K562 (cell line): Measurements from ENCODE around the gene SPRYD3. TPM values are rescaled to one million over a fixed set of nuclear protein-coding genes. Genes with fewer than 3 reads are reported as not detected.

Experiments
- BRF1 ChIP-seq: IDR thresholded peaks from 3 replicates; pipeline ENCODE4 v1.6.1; 2011; ENCODE audit warnings: borderline replicate concordance, mild to moderate bottlenecking; ENCODE audit not compliant: insufficient read length; ENCODE audit errors: extremely low read depth
- E2F6 ChIP-seq, 2 experiments: IDR thresholded peaks; 2 replicates each; pipeline ENCODE4 v1.6.1; 2011; ENCODE audit warnings: borderline replicate concordance in 1 of 2, control low read depth in 1 of 2, low read depth in 1 of 2, low read length in 1 of 2, mild to moderate bottlenecking in 1 of 2, mixed read lengths in 1 of 2, moderate library complexity in 1 of 2; ENCODE audit not compliant: insufficient read depth in 1 of 2, insufficient read length in 1 of 2, poor library complexity in 1 of 2, severe bottlenecking in 1 of 2; ENCODE audit errors: extremely low read depth in 1 of 2
- ELF2 ChIP-seq: fragments of 250-450 bp; sonication (Bioruptor Pico); IDR thresholded peaks from 2 replicates; pipeline ENCODE4 v1.5.0; 2021; ENCODE audit warnings: mild to moderate bottlenecking
- EP400 ChIP-seq: fragments of 450-650 bp; IDR thresholded peaks from 2 replicates; pipeline ENCODE4 v1.6.1; 2017; ENCODE audit warnings: antibody characterized with exemption, mild to moderate bottlenecking, moderate library complexity
- ESRRA ChIP-seq: fragments of 450-650 bp; IDR thresholded peaks from 2 replicates; pipeline ENCODE4 v1.6.1; 2014; ENCODE audit warnings: low read depth, mild to moderate bottlenecking, moderate library complexity, borderline replicate concordance
- ETV1 ChIP-seq: fragments of 450-650 bp; conservative IDR thresholded peaks from 2 replicates; pipeline ENCODE4 v1.6.1; 2016; ENCODE audit warnings: missing genetic modification characterization, control low read depth, low read depth, missing compliant biosample characterization
- FOSL1 ChIP-seq: fragments of 200-800 bp; sonication (Bioruptor generic); conservative IDR thresholded peaks from 2 replicates; pipeline ENCODE4 v1.6.1; 2016; ENCODE audit warnings: missing genetic modification characterization, missing compliant biosample characterization
- GABPA ChIP-seq: fragments of 200-800 bp; sonication (Bioruptor generic); conservative IDR thresholded peaks from 2 replicates; pipeline ENCODE4 v1.6.1; 2016; ENCODE audit warnings: low read depth, missing genetic modification characterization, missing compliant biosample characterization
- GTF2E2 ChIP-seq: fragments of 200-800 bp; sonication (Bioruptor generic); IDR thresholded peaks from 2 replicates; pipeline ENCODE4 v1.6.1; 2016; ENCODE audit warnings: missing genetic modification characterization, missing compliant biosample characterization
- KLF16 ChIP-seq: IDR thresholded peaks from 2 replicates; pipeline ENCODE4 v1.6.1; 2016; ENCODE audit warnings: antibody characterized with exemption
- NRF1 ChIP-seq, 2 experiments: fragments of 450-650 bp; IDR thresholded peaks in 1 of 2; conservative IDR thresholded peaks in 1 of 2; 2 replicates each; pipeline ENCODE4 v1.6.1; 2014; ENCODE audit warnings: mild to moderate bottlenecking in 2 of 2
- NUFIP1 ChIP-seq: fragments of 450-650 bp; IDR thresholded peaks from 2 replicates; pipeline ENCODE4 v1.6.1; 2018; ENCODE audit not compliant: partially characterized antibody
- PPARD ChIP-seq: fragments of 250-450 bp; sonication (Bioruptor Pico); IDR thresholded peaks from 2 replicates; pipeline ENCODE4 v1.8.0; 2022; ENCODE audit warnings: inconsistent platforms, mild to moderate bottlenecking, moderate library complexity
- SIN3A ChIP-seq, 2 experiments: fragments of 150-350 bp in 1 of 2; IDR thresholded peaks; 2 replicates each; pipeline ENCODE4 v1.6.1; 2011 to 2016; ENCODE audit warnings: borderline replicate concordance in 2 of 2, low read depth in 2 of 2, low read length in 2 of 2, mild to moderate bottlenecking in 2 of 2, moderate library complexity in 2 of 2; ENCODE audit not compliant: control insufficient read depth in 1 of 2
- TFE3 ChIP-seq: fragments of 450-650 bp; formaldehyde crosslinking; IDR thresholded peaks from 2 replicates; pipeline ENCODE4 v1.4.0; 2020; ENCODE audit warnings: mild to moderate bottlenecking, mixed read lengths
- YY1 ChIP-seq, 3 experiments: IDR thresholded peaks; 2 replicates each; pipeline ENCODE4 v1.6.1; 2011; ENCODE audit warnings: low read length in 2 of 3, mild to moderate bottlenecking in 2 of 3, moderate library complexity in 2 of 3, borderline replicate concordance in 1 of 3, control low read depth in 1 of 3, low read depth in 1 of 3; ENCODE audit not compliant: insufficient read depth in 3 of 3, insufficient replicate concordance in 2 of 3, control insufficient read depth in 1 of 3, insufficient read length in 1 of 3; ENCODE audit errors: extremely low read depth in 1 of 3
- ZBTB33 ChIP-seq: sonication (generic); formaldehyde crosslinking; IDR thresholded peaks from 2 replicates; pipeline ENCODE4 v1.8.1; 2023; ENCODE audit warnings: mild to moderate bottlenecking, missing genetic modification reagents
- ZNF239 ChIP-seq: fragments of 250-450 bp; sonication (Bioruptor Pico); IDR thresholded peaks from 2 replicates; pipeline ENCODE4 v1.4.0; 2020; ENCODE audit warnings: mild to moderate bottlenecking
- ZNF347 ChIP-seq: fragments of 450-650 bp; formaldehyde crosslinking; IDR thresholded peaks from 2 replicates; pipeline ENCODE4 v1.4.0; 2020; ENCODE audit warnings: low read depth, mild to moderate bottlenecking, moderate library complexity
- polyA plus RNA-seq, 8 experiments: library from polyadenylated mRNA; depleted of rRNA in 4 of 8; stranded (reverse) in 5 of 8; unstranded in 3 of 8; fragments of >200 nt; fragmentation: Nextera tagmentation in 2 of 8; fragmentation: Illumina TruSeq in 1 of 8; extraction: Ambion mirVana in 2 of 8; extraction: Trizol in 1 of 8; gene quantifications; 2 replicates each; pipeline versions ENCODE4 v1.2.1 to v1.2.3, GENCODE V29; 2011 to 2014; ENCODE audit warnings: inconsistent platforms in 1 of 8, missing spikeins in 1 of 8
- total RNA-seq, 7 experiments: library from RNA; depleted of rRNA in 6 of 7; stranded (reverse); fragments of >200 nt in 6 of 7; fragmentation: Illumina TruSeq in 2 of 7; extraction: Trizol in 2 of 7; gene quantifications; 2 replicates each; pipeline versions ENCODE4 v1.2.1 to v1.2.3, GENCODE V29; 2011 to 2021; ENCODE audit warnings: low replicate concordance in 1 of 7

The SPRYD3 gene
- total and polyA plus RNA-seq, 9 of the 15 experiments (the other 6 are each of a cell fraction or from before 2014, with no cell fraction given), result 1.5 to 13.6 (median 7.6) TPM

GRCh38 chr12:53079226-53080117 is at the start of gene SPRYD3 (continued):
- peak; percentile 39; the same call in 1 of the 2 replicates for TF ChIP-seq ESRRA
- 0 out of 2 replicates have a peak, but pooled peaks have one; percentile 31 for TF ChIP-seq ZNF347 (CRISPR knock-in tag)
- TF ChIP-seq GABPA (tag), result peak; percentile 64
- TF ChIP-seq NUFIP1, result no peak
- no peak for TF ChIP-seq GTF2E2
- peak; percentile 75; the same call in 1 of the 2 replicates for TF ChIP-seq EP400
- TF ChIP-seq ELF2 (CRISPR knock-in tag), result peak; percentile 75; the same call in 1 of the 2 replicates
- no peak for TF ChIP-seq TFE3 (CRISPR knock-in tag)
- TF ChIP-seq ETV1, result peak; percentile 50
- no peak for TF ChIP-seq BRF1
- peak in 1 of 2 experiments; percentile 63; a peak in 1 of 4 replicates for TF ChIP-seq SIN3A (IDR thresholded peaks at IDR 0.05; ENCODE audit: borderline replicate concordance in 2 of 2, control insufficient read depth in 1 of 2, low read depth in 2 of 2, low read length in 2 of 2)
- TF ChIP-seq NRF1 (conservative IDR thresholded peaks at IDR 0.05 in 1 of 2, IDR thresholded peaks at IDR 0.05 in 1 of 2), result peak; percentile 44 to 60
- TF ChIP-seq ZBTB33 (CRISPR knock-in tag), result 0 out of 2 replicates have a peak, but pooled peaks have one; percentile 1
- no peak for TF ChIP-seq PPARD (CRISPR knock-in tag)
- peak in 1 of 2 experiments; percentile 30 for TF ChIP-seq E2F6 (IDR thresholded peaks at IDR 0.05; ENCODE audit: borderline replicate concordance in 1 of 2, extremely low read depth in 1 of 2, insufficient read depth in 1 of 2, insufficient read length in 1 of 2, low read depth in 1 of 2, low read length in 1 of 2, poor library complexity in 1 of 2, severe bottlenecking in 1 of 2)
- 0 out of 2 replicates have a peak, but pooled peaks have one; percentile 14 for TF ChIP-seq ZNF239 (CRISPR knock-in tag)
- TF ChIP-seq KLF16, result no peak
- TF ChIP-seq YY1 (IDR thresholded peaks at IDR 0.05; ENCODE audit: borderline replicate concordance in 1 of 3, control insufficient read depth in 1 of 3, extremely low read depth in 1 of 3, insufficient read depth in 3 of 3, insufficient read length in 1 of 3, insufficient replicate concordance in 2 of 3, low read depth in 1 of 3, low read length in 2 of 3), result peak in 1 of 3 experiments; percentile 12
- TF ChIP-seq FOSL1 (tag), result no peak
